Tongue (tissue), 2 donors: ENCODE results near the gene KNTC1. TPM values are rescaled to one million over a fixed set of nuclear protein-coding genes. Genes with fewer than 3 reads are reported as not detected.
"Not testable (repeated sequence)": the region's sequence is repeated elsewhere in the genome, so short reads cannot be mapped to it uniquely, and the experiment has no call there.

Source experiments
- DNase-seq: peaks from one replicate; pipeline ENCODE4 v3.0.0-alpha.2; 2015
- total RNA-seq: library from RNA; depleted of rRNA; stranded (reverse); fragments of >200 nt; gene quantifications from one replicate; pipeline ENCODE4 v1.2.3, GENCODE V29; 2014

Gene KNTC1
- total RNA-seq, 1 donor from 2014 or later = 28.5 TPM

- not testable (repeated sequence) for DNase-seq
Measured at GRCh38 chr12:122513028-122513427, 14.0 kb upstream of the KNTC1 start.

DNA sequence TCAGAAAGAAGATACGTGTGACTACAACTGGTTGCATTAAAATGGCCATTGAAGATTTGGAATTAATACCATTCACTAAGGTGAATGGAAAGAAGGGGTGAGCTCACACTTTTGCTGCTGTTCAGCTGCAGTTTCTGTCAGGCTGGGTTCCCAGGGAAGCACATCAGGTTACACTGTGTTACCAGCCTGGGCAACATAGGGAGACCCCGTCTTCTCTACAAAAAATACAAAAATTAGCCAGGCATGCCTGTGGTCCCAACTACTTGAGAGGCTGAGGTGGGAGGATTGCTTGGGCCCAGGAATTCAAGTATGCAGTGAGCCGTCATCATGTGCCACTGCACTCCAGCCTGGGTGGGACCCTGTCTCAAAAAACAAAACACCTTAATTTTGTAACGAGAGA lies 13.4 kb upstream of the KNTC1 start:
- no peak for DNase-seq

DNA sequence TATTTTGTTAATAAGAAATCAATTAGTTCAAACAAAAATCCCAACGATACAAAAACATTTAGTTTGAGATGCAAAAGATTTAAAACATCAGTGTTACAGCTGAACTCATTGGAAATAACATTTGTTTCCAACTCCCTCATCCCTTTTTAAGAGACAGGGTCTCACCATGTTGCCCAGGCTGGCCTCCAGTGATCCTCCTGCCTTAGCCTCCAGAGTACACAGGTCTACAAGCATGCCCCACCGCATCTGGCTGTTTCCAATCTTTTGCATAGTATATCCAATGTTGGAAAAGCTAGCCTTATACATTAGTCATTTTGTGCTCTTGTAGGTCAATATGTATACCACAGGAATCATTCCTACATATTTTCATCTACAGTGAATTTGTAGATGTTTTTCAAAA lies 11.8 kb upstream of the KNTC1 start:
- no peak for DNase-seq

DNA sequence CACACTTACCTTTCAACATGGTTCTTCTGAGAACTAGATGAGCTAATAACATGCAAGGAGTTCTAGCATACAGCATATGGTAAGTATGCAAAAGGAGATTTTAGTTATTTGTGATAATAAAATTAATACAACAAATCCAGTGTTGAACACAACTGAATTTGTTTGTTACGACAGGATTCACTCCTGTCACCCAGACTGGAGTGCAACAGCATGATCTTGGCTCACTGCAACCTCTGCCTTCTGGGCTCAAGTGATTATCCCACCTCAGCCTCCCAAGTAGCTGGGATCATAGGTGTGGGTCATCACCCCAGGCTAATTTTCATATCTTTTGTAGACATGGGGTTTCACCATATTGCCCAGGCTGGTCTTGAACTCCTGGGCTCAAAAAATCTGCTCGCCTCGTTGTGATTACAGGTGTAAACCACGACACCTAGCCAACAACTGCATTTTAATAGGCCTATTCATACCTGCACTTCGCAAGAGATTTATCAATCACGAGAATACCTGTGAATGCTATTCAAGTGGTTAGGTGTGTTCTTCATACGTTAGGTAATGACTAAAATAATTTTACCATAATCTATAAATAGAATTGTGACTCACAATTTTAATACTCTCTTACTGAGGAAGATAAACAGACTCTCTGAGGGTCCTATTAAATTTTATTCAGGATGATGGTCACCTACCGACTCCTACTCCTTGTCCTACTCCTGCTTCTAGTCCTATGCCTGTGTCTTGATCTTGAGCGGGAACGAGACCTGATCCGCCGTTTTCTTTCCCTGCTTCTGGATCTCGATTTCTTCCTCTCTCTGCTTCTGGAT lies 10.3 kb upstream of the KNTC1 start:
- DNase-seq = no peak

DNA sequence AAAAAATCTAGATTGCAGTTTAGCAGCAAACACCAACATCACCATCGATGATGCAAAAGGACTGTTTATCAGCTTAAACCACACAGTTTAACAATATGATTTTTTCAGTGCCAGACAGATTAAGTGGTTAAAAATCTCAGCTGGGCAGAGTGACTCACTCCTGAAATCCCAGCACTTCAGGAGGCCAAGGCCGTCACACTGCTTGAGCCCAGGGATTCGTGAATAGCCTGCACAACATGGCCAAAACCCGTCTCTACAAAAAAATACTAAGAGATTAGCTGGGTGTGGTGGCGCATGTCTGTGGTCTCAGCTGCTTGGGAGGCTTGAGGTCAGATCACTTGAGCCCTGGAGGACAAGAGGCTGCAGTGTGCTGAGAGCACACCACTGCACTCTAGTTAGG lies 9.2 kb upstream of the KNTC1 start:
- DNase-seq = no peak

GRCh38 chr12:122518908-122519307 lies 8.1 kb upstream of the KNTC1 start:
- DNase-seq = no peak

DNA sequence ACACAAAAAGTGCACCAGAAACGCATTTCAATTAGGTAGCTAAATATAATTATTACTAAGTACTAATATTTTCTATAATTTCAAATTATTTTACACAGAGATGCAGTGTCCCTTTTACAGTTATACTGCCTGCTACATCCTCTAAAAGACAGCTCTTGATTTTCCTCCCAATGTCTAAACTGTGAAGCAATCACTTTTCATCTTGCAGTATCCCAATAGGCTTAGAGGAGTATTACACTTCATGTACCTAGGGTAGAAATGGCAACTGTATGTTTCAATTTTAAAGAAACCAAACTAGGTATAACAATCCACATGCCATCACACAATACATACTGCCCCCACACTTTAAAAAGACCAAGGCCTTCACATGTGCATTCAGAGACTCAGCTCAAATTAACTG lies 7.6 kb upstream of the KNTC1 start:
- DNase-seq = no peak

DNA sequence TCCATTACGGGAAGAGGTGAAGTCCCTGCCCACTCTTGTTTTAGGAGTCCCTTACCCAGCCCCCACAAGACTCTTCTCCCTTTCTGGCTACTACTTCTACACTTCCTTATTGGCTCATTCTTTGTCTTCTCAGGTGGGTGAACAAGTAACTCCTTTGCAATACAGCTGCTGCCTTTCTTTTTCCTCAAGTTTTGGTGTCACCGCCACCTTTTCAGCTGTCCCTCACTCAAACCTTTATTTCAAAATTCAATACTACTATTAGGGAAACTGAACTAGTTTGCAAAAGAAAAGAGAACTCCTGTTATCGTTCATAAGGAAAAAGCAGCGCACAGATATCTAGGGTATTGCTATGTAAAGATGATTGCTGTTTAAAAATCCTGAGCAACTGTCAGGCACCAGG lies 6.4 kb upstream of the KNTC1 start:
- DNase-seq = no peak

DNA sequence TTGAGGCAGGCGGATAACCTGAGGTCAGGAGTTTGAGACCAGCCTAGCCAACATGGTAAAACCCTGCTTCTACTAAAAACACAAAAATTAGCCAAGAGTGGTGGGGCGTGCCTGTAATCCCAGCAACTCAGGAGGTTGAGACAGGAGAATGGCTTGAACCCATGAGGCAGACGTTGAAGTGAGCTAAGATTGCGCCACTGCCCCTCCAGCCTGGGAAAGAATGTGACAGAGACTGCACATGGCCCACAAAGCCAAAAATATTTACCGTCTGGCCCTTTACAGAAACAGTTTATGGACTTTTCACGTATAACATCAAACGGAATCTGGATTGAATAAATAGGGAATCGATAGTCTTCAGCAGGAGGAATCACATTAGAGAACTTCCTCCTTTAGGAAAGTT lies 3.8 kb upstream of the KNTC1 start:
- no peak for DNase-seq

DNA sequence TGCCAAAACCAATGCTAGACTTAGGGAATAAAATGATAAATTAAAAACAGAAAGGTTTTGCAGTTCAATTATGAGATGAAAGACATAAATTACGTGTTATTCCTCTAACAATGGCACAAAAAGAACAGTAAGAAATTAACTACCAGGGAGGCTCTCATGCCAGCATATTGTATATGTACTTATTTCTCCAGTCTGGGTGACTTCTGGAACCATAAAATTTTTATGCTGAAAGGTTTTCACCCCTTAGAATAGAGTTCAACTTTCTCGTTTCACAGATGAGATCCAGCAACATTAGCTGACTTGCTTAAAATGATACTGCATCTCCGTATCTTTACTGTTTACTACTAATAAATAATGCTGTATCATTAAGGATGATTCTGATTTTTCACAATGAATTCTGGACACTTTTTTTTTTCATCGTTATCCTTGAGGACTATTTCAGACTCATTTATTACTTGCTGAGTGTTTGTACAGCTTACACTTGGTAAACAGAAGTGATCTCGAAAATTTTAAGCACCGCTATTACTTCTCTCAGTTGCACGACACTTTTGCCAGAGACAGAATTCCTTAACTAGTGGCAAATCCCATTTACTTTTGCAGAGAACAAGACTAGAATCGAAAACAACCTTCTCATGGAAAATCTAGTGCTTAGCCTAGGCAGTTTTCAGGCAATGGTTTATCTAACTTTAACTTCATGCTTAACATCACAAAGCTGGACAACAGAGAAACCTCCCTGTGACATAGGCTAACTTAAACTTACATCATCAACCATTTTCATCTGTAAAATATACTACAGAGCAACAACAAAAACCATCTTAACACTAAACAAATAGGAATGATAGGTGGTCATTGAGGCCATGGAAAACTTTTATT lies 3.0 kb upstream of the KNTC1 start:
- DNase-seq = no peak

- no peak for DNase-seq
Measured at GRCh38 chr12:122527478-122527944, 462 bp downstream of the KNTC1 start.

DNA sequence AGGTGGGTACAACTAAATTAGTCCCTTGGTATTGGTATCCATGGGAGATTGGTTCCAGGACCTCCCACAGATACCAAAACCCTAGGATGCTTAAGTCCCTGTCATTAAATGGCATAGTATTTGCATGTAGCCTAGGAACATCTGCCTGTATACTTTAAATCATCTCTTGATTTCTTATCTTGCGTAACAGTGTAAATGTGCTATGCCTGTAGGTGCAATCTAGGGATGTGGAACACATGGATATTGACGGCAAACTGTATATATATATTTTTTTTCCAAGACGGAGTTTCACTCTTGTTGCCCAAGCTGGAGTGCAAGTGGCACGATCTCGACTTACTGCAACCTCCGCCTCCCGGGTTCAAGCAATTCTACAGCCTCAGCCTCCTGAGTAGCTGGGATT lies 1.5 kb downstream of the KNTC1 start:
- DNase-seq = no peak

- DNase-seq = no peak
Measured at GRCh38 chr12:122528992-122529391, 1.9 kb downstream of the KNTC1 start.

GRCh38 chr12:122533856-122534255 lies 6.8 kb downstream of the KNTC1 start:
- no peak for DNase-seq

GRCh38 chr12:122537021-122537420 lies 10.0 kb downstream of the KNTC1 start:
- DNase-seq = no peak

DNA sequence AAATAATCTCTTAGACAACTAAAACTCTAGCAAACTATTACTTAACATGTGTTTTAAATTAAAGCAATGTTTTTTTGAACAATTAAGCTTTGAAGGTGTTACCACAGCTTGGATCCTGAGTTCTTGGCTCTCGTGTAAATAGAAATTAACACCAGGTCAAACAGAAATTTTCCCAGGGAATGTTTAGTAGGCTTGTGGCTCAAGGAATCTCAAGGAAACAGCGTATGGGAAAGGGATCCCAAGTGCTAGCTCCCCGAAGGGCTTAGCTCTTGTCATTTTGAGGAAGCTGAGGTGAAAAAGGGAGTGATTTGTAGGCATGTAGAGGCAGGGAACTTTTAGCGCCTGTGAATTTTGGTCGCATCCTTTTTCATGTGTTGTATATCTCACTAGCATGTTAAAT lies 11.4 kb downstream of the KNTC1 start:
- no peak for DNase-seq

- DNase-seq = no peak
Measured at GRCh38 chr12:122544537-122544936, 17.5 kb downstream of the KNTC1 start.

GRCh38 chr12:122545855-122546254 lies 18.8 kb downstream of the KNTC1 start:
- DNase-seq = no peak

GRCh38 chr12:122547330-122547729 lies 20.3 kb downstream of the KNTC1 start:
- DNase-seq = no peak

DNA sequence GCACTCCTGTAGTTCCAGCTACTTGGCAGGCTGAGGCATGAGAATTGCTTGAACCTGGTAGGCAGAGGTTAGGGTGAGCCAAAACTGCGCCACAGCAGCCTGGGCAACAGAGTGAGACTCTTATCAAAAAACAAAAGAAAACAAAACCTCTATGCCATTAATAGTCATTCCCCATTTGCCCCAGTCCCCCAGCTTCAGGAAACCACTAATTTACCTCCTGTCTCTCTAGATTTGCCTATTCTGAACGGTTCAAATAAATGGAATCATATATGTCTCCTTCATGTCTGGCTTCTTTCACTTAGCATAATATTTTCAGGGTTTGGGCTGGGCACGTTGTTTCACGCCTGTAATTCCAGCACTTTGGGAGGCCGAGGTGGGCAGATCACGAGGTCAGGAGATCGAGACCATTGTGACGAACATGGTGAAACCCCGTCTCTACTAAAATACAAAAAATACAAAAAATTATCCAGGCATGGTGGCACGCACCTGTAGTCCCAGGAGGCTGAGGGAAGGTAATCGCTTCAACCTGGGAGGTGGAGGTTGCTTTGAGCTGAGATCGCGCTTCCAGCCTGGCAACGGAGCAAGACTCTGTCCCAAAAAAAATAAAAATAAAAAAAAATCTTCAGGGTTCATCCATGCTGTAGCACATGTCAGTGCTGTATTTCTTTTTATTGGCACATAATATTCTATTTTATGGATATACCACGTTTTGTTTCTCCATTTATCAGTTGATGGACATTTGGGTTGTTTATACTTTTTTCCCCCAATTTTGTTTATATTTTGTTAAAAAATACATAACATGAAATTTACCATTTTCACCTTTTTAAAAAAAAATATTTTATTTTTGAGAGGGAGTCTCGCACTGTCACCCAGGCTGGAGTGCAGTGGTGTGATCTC lies 31.9 kb downstream of the KNTC1 start:
- no peak for DNase-seq

DNA sequence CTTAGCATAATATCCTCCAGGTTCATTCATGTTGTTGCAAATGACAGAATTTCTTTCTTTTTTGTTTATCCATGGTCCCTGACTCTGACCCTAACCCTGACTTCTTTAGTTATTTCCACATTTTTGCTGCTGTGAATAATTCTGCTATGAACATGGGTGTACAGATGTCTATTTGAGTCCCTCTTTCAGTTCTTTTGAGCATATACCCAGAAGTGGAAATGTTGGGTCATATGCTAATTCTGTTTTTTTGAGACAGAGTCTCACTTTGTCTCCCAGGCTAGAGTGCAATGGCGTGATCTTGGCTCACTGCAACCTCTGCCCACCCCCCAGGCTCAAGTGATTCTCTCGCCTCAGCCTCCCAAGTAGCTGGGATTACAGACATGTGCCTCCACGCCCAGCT lies 33.1 kb downstream of the KNTC1 start:
- DNase-seq = no peak

- DNase-seq = no peak
Measured at GRCh38 chr12:122563361-122563760, 36.3 kb downstream of the KNTC1 start.
